Karpas-422 (cell line): ENCODE data around the gene PGLYRP4. TPM values are rescaled to one million over a fixed set of nuclear protein-coding genes. Genes with fewer than 3 reads are reported as not detected.

Experiments
- DNase-seq: peaks from one replicate; pipeline ENCODE4 v3.0.0-alpha.2; 2015
- H2AFZ ChIP-seq: fragments of 200-600 bp; sonication (generic); 2 replicates; pipeline ENCODE4 v1.6.1; 2014; ENCODE audit warnings: antibody characterized with exemption, low read length, mixed read lengths
- H3K27ac ChIP-seq: fragments of 200-600 bp; sonication (generic); 2 replicates; pipeline ENCODE4 v1.5.1; 2014; ENCODE audit warnings: mild to moderate bottlenecking, low read length, moderate library complexity
- H3K27me3 ChIP-seq: fragments of 200-600 bp; sonication (generic); 2 replicates; pipeline ENCODE4 v1.6.1; 2014; ENCODE audit warnings: low read length, mixed read lengths
- H3K36me3 ChIP-seq: fragments of 200-600 bp; sonication (generic); 2 replicates; pipeline ENCODE4 v1.6.1; 2014; ENCODE audit warnings: low read length, mixed read lengths; ENCODE audit not compliant: insufficient read depth
- H3K4me1 ChIP-seq: fragments of 200-600 bp; sonication (generic); 2 replicates; pipeline ENCODE4 v1.6.1; 2014; ENCODE audit warnings: mild to moderate bottlenecking, low read length, mixed read lengths
- H3K4me2 ChIP-seq: fragments of 200-600 bp; sonication (generic); 2 replicates; pipeline ENCODE4 v1.6.1; 2014; ENCODE audit warnings: low read length, low read depth, mild to moderate bottlenecking; ENCODE audit not compliant: poor library complexity, severe bottlenecking
- H3K4me3 ChIP-seq: fragments of 200-600 bp; sonication (generic); 2 replicates; pipeline ENCODE4 v1.5.1; 2014; ENCODE audit warnings: mild to moderate bottlenecking, antibody characterized with exemption, low read length, mixed read lengths
- H3K79me2 ChIP-seq: fragments of 200-600 bp; sonication (generic); 2 replicates; pipeline ENCODE4 v1.6.1; 2014; ENCODE audit warnings: mild to moderate bottlenecking, low read length, mixed read lengths
- H3K9ac ChIP-seq: fragments of 200-600 bp; sonication (generic); 2 replicates; pipeline ENCODE4 v1.6.0; 2014; ENCODE audit warnings: low read length
- H3K9me2 ChIP-seq: fragments of 200-600 bp; sonication (generic), shearing (Covaris generic); replicated peaks from 2 replicates; pipeline ENCODE4 v1.6.0; 2014; ENCODE audit warnings: mild to moderate bottlenecking, low read length, moderate library complexity; ENCODE audit not compliant: insufficient read depth
- H3K9me3 ChIP-seq: fragments of 300-700, 200-600 bp; sonication (generic); 2 replicates; pipeline ENCODE4 v1.6.1; 2014; ENCODE audit warnings: low read length, mixed read lengths
- H4K20me1 ChIP-seq: fragments of 200-600 bp; sonication (generic); 2 replicates; pipeline ENCODE4 v1.6.1; 2014; ENCODE audit warnings: mild to moderate bottlenecking, antibody characterized with exemption, low read length, low read depth; ENCODE audit not compliant: insufficient read depth
- total RNA-seq: library from RNA; depleted of rRNA; stranded (reverse); fragments of >200 nt; shearing (Covaris generic); gene quantifications from 2 replicates; pipeline ENCODE4 v1.2.3, GENCODE V29; 2014; ENCODE audit warnings: low replicate concordance

Gene PGLYRP4
- total RNA-seq, 1 experiment from 2014 or later = not detected

DNA sequence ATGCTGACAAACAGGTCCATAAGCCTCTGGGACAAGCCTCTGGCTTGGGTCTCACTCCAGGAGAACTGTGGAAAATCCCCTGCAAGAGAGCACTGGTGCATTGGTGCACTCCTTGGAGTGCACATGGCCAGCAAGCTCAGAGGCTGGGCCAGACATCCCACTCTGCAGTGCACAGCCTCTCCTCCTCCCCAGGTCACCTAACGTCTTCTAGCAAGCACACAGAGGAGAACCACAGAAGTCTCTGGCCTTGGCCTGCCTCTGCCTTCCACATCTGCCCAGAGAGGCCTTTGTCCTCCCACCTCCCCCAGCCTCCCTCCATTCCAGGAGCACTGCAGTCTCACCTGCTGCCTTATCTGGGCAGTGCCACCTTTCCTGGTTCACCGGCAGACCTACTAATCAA, 40.1 kb downstream of the PGLYRP4 start:
- no peaks in the 10 kb centered on the region for H4K20me1 ChIP-seq
- no peak overlapping the region for H3K4me3 ChIP-seq
- H3K4me1 ChIP-seq = no peaks in the 10 kb centered on the region
- no peaks in the 10 kb centered on the region for H3K36me3 ChIP-seq
- H3K9me3 ChIP-seq = no peaks in the 10 kb centered on the region
- H3K9ac ChIP-seq = no peak overlapping the region
- no peaks in the 10 kb centered on the region for H3K27me3 ChIP-seq
- no peaks in the 10 kb centered on the region for H3K9me2 ChIP-seq
- no peaks in the 10 kb centered on the region for H3K79me2 ChIP-seq
- no peak overlapping the region for H3K4me2 ChIP-seq
- no peak overlapping the region for H2AFZ ChIP-seq
- no peak overlapping the region for H3K27ac ChIP-seq
- no peak for DNase-seq

DNA sequence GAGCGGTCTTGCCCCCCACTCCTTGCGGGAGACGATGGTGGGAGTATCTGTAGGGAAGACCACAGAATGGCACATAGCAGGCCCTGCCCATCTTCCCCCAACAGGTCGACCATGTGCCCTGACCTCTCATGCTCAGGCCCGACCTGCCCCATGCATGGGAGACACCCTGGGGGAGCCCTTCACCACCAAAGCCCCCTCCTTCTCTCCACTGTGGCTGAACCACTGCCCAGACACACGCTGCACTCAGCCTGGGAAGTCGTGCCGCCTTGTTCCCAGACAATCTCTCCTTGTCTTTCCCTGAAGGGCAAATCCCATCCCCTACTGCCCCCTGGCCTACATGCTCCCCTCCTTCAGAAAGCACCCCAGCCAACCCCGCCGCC, 41.4 kb downstream of the PGLYRP4 start:
- Histone ChIP-seq H3K4me3 (no peak overlapping the region), H4K20me1 (no peaks in the 10 kb centered on the region), H2AFZ (no peak overlapping the region), H3K27ac (no peak overlapping the region), H3K27me3 (no peaks in the 10 kb centered on the region), H3K4me1 (no peaks in the 10 kb centered on the region), H3K9ac (no peak overlapping the region), H3K9me2 (no peaks in the 10 kb centered on the region), H3K36me3 (no peaks in the 10 kb centered on the region), H3K4me2 (no peak overlapping the region), H3K9me3 (no peaks in the 10 kb centered on the region), H3K79me2 (no peaks in the 10 kb centered on the region)
- no peak for DNase-seq

DNA sequence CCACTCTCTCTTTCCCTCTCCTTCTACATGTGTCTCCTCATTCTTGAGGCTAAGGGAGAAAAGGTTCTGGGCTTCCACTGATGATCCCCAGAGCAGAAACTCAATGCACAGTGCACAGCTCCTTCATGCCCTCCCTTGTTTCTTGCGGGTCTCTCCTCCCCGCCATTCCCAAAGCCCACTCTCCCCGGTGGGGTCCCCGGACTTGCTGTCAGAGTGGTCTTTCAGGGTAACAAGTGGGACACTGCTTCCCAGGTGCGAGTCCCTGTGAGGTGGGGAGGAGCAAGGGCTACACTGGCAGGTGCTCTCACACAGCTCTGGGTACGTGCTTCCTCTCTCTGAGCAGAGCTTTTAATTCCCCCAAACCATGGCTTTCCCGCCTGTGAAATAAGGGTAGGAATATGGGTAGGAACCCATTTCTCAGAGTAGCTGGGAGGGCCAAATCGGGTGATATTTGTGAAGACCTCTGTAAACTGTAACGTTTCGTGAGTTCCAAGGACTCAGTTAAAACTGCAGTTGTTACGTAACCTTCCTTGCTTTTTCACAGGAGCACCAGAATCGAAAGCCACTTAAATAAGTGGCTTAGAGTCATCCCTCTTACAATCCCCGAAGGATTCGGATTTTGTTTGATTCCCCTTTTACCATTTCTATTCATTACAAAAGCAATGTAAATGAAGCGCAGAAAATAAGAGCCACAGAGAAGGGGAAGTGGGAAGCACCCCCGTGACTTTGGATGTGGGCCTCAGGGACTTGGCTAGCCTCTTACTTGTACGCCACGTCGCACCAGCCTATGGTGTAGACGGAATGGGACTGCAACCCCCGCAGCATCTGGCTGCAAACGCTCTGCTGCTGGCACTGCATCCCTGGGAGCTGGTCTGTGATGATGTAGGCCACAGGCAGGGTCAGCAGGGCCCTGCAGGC, 42.1 kb downstream of the PGLYRP4 start:
- DNase-seq = no peak
- H3K9ac ChIP-seq = no peak overlapping the region

DNA sequence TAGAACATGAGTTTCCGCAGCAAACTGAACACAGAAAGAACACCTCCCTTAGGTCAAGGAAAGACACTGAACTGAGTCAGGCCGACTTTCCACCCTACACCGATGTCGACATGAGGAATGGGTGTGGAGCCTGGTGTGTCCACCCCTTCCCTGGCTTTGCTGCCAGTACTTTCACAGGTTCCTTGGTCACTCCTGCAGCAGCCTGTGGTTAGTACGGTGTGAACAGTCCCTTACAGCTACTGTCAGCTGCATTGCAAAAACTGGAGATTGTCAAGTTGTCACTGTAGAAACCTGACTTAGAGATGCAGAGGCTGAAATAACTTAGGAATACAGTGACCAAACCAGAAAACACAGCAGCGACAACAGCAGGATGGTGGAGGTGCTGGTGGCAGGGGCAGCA, 43.0 kb downstream of the PGLYRP4 start:
- H3K9me3 ChIP-seq = no peaks in the 10 kb centered on the region
- no peaks in the 10 kb centered on the region for H3K79me2 ChIP-seq
- H3K4me2 ChIP-seq = no peak overlapping the region
- no peaks in the 10 kb centered on the region for H3K27me3 ChIP-seq
- no peak overlapping the region for H2AFZ ChIP-seq
- DNase-seq = no peak
- H3K36me3 ChIP-seq = no peaks in the 10 kb centered on the region
- H3K9ac ChIP-seq = no peak overlapping the region
- H3K27ac ChIP-seq = no peak overlapping the region
- no peaks in the 10 kb centered on the region for H4K20me1 ChIP-seq
- no peaks in the 10 kb centered on the region for H3K4me1 ChIP-seq
- no peaks in the 10 kb centered on the region for H3K9me2 ChIP-seq
- H3K4me3 ChIP-seq = no peak overlapping the region

More for the DNA sequence above, 42.1 kb downstream of the PGLYRP4 start:
- Histone ChIP-seq H3K27ac (no peak overlapping the region), H3K79me2 (no peaks in the 10 kb centered on the region), H4K20me1 (no peaks in the 10 kb centered on the region), H3K4me3 (no peak overlapping the region), H3K9me2 (no peaks in the 10 kb centered on the region), H3K27me3 (no peaks in the 10 kb centered on the region), H3K36me3 (no peaks in the 10 kb centered on the region), H3K4me2 (no peak overlapping the region), H2AFZ (no peak overlapping the region), H3K9me3 (no peaks in the 10 kb centered on the region), H3K4me1 (no peaks in the 10 kb centered on the region)

DNA sequence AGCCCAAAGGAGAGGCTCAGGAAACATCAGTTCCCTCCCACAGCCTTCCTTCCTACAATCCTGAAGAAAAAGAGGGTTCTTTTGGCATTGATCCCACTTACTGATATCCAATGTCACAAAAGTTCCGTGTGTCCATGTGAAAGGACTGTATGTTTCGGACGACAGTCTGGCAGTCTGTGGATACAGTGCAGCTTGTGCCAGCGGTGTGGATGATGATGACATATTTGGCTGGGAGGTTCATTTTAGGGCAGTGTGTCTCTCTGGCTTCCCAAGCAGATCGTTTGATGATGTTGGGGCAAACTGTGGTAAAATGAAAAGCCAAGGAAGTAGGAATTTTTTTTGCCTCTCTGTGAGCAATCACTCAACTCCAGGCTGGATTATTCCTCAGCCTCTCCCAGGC, 46.3 kb downstream of the PGLYRP4 start:
- Histone ChIP-seq H4K20me1 (no peaks in the 10 kb centered on the region), H3K9me3 (no peaks in the 10 kb centered on the region), H3K4me3 (no peak overlapping the region), H3K36me3 (no peaks in the 10 kb centered on the region), H3K4me1 (no peaks in the 10 kb centered on the region), H3K9ac (no peak overlapping the region), H3K27ac (no peak overlapping the region), H3K9me2 (no peaks in the 10 kb centered on the region), H3K4me2 (no peak overlapping the region), H3K79me2 (no peaks in the 10 kb centered on the region), H3K27me3 (no peaks in the 10 kb centered on the region), H2AFZ (no peak overlapping the region)
- no peak for DNase-seq

DNA sequence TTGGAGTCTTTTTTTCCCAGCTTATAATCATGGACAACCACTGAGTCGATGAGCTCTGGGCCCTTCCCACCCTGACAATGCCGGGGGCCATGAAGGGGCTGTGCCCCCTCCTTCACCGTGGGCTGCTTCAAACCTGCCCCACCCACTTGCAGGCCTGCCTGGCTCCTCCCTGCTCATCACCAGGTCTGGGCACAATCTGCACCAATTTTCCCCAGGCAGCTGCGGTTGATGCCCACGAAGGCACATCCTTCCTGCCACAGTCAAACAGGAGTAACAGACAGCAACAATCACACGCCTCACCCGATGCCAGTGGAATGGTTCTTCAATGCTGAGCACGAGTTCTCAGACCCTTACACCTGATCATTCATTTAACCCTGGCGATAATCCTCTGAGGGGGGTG, 54.8 kb downstream of the PGLYRP4 start:
- Histone ChIP-seq H3K27ac (no peak overlapping the region), H3K79me2 (no peaks in the 10 kb centered on the region), H3K27me3 (no peaks in the 10 kb centered on the region), H4K20me1 (no peaks in the 10 kb centered on the region), H3K9ac (no peak overlapping the region), H3K9me3 (no peaks in the 10 kb centered on the region), H2AFZ (no peak overlapping the region), H3K9me2 (no peaks in the 10 kb centered on the region), H3K36me3 (no peaks in the 10 kb centered on the region), H3K4me2 (no peak overlapping the region), H3K4me3 (no peak overlapping the region), H3K4me1 (no peaks in the 10 kb centered on the region)
- DNase-seq = no peak

DNA sequence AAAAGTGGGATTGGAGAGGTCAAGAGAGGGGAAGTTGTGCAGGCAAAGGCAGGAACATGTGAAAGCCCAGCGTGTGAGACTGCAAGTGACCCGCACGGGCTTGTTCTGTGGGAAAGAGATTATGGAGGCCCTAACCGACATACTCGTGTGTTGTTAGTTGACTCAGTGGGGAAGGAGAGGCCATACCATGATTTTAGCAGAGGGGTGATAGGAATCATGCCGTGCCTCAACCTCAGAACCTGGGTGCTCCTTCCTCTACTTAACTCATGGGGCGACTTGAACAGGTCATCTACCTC, 55.2 kb downstream of the PGLYRP4 start:
- Histone ChIP-seq H3K9ac (no peak overlapping the region), H4K20me1 (no peaks in the 10 kb centered on the region), H3K4me3 (no peak overlapping the region), H3K9me3 (no peaks in the 10 kb centered on the region), H3K4me1 (no peaks in the 10 kb centered on the region), H2AFZ (no peak overlapping the region), H3K79me2 (no peaks in the 10 kb centered on the region), H3K27ac (no peak overlapping the region), H3K27me3 (no peaks in the 10 kb centered on the region), H3K4me2 (no peak overlapping the region), H3K36me3 (no peaks in the 10 kb centered on the region), H3K9me2 (no peaks in the 10 kb centered on the region)
- no peak for DNase-seq

DNA sequence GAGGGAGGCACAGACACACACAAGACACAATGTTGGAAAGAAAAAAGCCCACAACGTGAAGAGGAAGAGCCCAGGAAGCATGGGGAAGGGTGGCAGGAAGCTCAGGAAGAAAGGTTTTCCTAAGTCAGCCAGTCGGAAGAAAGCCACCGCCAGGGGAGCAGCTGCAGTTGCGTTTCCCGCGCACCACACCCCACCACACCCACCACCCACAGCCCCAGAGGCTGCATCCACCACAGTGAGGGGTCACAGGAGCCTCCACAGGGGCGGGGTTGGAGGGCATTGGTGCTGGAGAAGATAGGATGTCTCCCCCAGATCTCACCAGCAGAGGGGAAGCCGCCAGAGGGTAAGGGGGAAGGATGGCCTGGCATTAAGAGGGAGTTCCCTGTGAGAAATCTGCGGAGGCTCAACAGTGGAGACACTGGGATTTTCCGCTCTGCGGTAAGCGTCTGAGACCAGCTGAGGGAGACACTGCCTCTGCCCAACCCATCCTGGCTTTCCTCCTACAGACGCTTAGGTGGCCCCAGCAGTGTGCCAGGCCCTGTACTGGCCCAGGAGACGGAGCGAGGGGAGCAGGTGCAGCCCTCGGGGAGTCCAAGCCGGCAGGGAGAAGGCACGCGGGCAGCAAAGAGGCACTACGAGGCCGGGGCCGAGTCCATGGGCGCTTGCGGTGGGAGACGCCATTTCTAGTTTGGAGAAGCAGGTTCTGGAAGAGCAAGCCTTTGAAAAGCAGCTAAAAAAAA, 55.7 kb downstream of the PGLYRP4 start:
- no peaks in the 10 kb centered on the region for H3K9me2 ChIP-seq
- H3K27me3 ChIP-seq = no peaks in the 10 kb centered on the region
- DNase-seq = no peak
- no peak overlapping the region for H3K27ac ChIP-seq
- H3K4me1 ChIP-seq = no peaks in the 10 kb centered on the region
- H3K9ac ChIP-seq = no peak overlapping the region
- H3K4me3 ChIP-seq = no peak overlapping the region
- H2AFZ ChIP-seq = no peak overlapping the region
- H3K9me3 ChIP-seq = no peaks in the 10 kb centered on the region
- no peaks in the 10 kb centered on the region for H3K36me3 ChIP-seq
- H3K79me2 ChIP-seq = no peaks in the 10 kb centered on the region
- no peaks in the 10 kb centered on the region for H4K20me1 ChIP-seq
- no peak overlapping the region for H3K4me2 ChIP-seq
